Spleen (tissue), 3 donors: Measurements from ENCODE around the gene CCNY.

Experiments used
- POLR2A ChIP-seq, 3 donors: fragments of 450-650 bp; IDR thresholded peaks; one replicate each; pipeline ENCODE4 v1.5.1; 2017; ENCODE audit warnings: antibody characterized with exemption in 3 of 3, mild to moderate bottlenecking in 1 of 3
- POLR2AphosphoS5 ChIP-seq, 3 donors: sonication (generic); formaldehyde crosslinking; IDR thresholded peaks; one replicate each; pipeline ENCODE4 v1.5.1; 2017; ENCODE audit warnings: antibody characterized with exemption in 3 of 3

DNA sequence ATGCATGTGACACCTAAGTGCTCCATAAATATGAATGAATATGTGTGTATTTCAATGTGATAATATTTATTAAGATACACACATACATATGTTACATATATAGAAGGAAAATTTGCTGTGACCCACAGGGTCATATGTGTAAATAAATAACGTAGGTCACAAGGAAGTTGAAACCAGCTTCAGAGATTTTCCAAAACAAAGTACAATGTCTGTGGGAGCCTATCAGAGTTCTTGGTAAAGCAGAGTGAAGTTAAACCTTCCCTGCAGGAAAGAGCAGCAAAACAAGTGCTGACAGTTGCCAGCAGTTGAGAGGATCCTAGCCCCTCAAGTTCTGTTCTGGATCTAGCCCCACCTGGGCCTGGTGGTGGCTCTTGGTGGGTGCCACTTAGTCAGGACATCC lies 91.2 kb downstream of the CCNY start:
- TF ChIP-seq POLR2A (IDR thresholded peaks at IDR 0.05) = no peak
- no peak for TF ChIP-seq POLR2AphosphoS5 (IDR thresholded peaks at IDR 0.05)
